Gastroesophageal sphincter (tissue), 4 donors: Measurements from ENCODE around the gene PLCH2. TPM values are rescaled to one million over a fixed set of nuclear protein-coding genes. Genes with fewer than 3 reads are reported as not detected.

Experiments
- ATAC-seq: fragments of 150-250 bp; one replicate; pipeline ENCODE4 v1.9.1; 2016; ENCODE audit warnings: mild to moderate bottlenecking, moderate library complexity
- H3K27ac ChIP-seq, 4 donors: fragments of 200-600 bp; sonication (generic) in 3 of 4; 1 replicate in 3 of 4; 2 replicates in 1 of 4; pipeline ENCODE4 v1.5.1; 2016 to 2019
- H3K27me3 ChIP-seq: fragments of 200-600 bp; sonication (generic); one replicate; pipeline ENCODE4 v1.5.1; 2019
- H3K36me3 ChIP-seq, 2 donors: fragments of 200-600 bp; sonication (generic); one replicate each; pipeline ENCODE4 v1.5.1; 2019; ENCODE audit warnings: control low read depth in 1 of 2
- H3K4me1 ChIP-seq, 3 donors: fragments of 200-600 bp; sonication (generic); 1 replicate in 2 of 3; 2 replicates in 1 of 3; pipeline ENCODE4 v1.5.1; 2016 to 2019; ENCODE audit warnings: control low read depth in 2 of 3
- H3K4me3 ChIP-seq, 2 donors: fragments of 200-600 bp; sonication (generic); one replicate each; pipeline ENCODE4 v1.5.1; 2019; ENCODE audit warnings: mild to moderate bottlenecking in 1 of 2, moderate library complexity in 1 of 2
- H3K9me3 ChIP-seq, 3 donors: fragments of 200-600 bp; sonication (generic); one replicate each; pipeline ENCODE4 v1.5.1; 2017 to 2019; ENCODE audit warnings: control low read depth in 2 of 3
- CTCF ChIP-seq, 4 experiments: fragments of 200-600 bp in 2 of 4; fragments of 450-650 bp in 2 of 4; sonication (generic) in 1 of 4; IDR thresholded peaks; one replicate each; pipeline ENCODE4 v1.5.1; 2017 to 2019; ENCODE audit warnings: antibody characterized with exemption in 4 of 4, mild to moderate bottlenecking in 2 of 4, moderate library complexity in 2 of 4
- EP300 ChIP-seq: sonication (generic); formaldehyde crosslinking; IDR thresholded peaks from one replicate; pipeline ENCODE4 v1.6.1; 2017; ENCODE audit warnings: antibody characterized with exemption, mild to moderate bottlenecking
- POLR2A ChIP-seq, 2 donors: fragments of 450-650 bp; IDR thresholded peaks; one replicate each; pipeline ENCODE4 v1.6.1; 2017; ENCODE audit warnings: antibody characterized with exemption in 2 of 2, mild to moderate bottlenecking in 2 of 2, moderate library complexity in 1 of 2
- POLR2AphosphoS5 ChIP-seq: sonication (generic); formaldehyde crosslinking; IDR thresholded peaks from one replicate; pipeline ENCODE4 v1.6.1; 2017; ENCODE audit warnings: antibody characterized with exemption
- WGBS, 2 donors: methylation state at CpG; one replicate each; pipeline ENCODE4 v1.1.5; 2018; ENCODE audit warnings: low coverage in 1 of 2; 5-methylcytosine and 5-hydroxymethylcytosine counted together
- total RNA-seq, 4 donors: library from RNA; depleted of rRNA; stranded (reverse); fragments of >200 nt; gene quantifications; one replicate each; pipeline ENCODE4 v1.1.0, GENCODE V29; 2016

The PLCH2 gene
- total RNA-seq, 4 donors from 2014 or later, result under 0.01 to 0.72 (median 0.15) TPM

- ATAC-seq, result no peak
- no peaks in the 10 kb centered on the region for H3K4me1 ChIP-seq
- H3K9me3 ChIP-seq, result peaks cover 0 to 17% (median 0%) of the 10 kb centered on the region in 3 donors
- peaks cover 27% of the 10 kb centered on the region for H3K27me3 ChIP-seq
- H3K4me3 ChIP-seq, result no peak overlapping the region
- TF ChIP-seq EP300 (no peak), CTCF (IDR thresholded peaks at IDR 0.05) (no peak), POLR2A (IDR thresholded peaks at IDR 0.05) (no peak), POLR2AphosphoS5 (no peak)
- WGBS, 2 donors, result 73 to 100% methylated on average over 1 to 2 of the region's 2 CpGs
- H3K36me3 ChIP-seq, result no peaks in the 10 kb centered on the region
- no peak overlapping the region for H3K27ac ChIP-seq
These were observed 12.6 kb downstream of the PLCH2 start for GRCh38 chr1:2488688-2489087.

- no peak for ATAC-seq
- WGBS, 2 donors, result 92% methylated on average over 5 of the region's 14 CpGs; no CpG with 5 or more reads in 1 of the 2 donors
- Histone ChIP-seq H3K36me3 (no peaks in the 10 kb centered on the region), H3K27ac (no peak overlapping the region), H3K9me3 (peaks cover 0 to 17% (median 0%) of the 10 kb centered on the region in 3 donors), H3K4me1 (no peaks in the 10 kb centered on the region), H3K4me3 (no peak overlapping the region), H3K27me3 (peaks cover 27% of the 10 kb centered on the region)
- TF ChIP-seq CTCF (IDR thresholded peaks at IDR 0.05), result no peak
- no peak for TF ChIP-seq EP300
- TF ChIP-seq POLR2A (IDR thresholded peaks at IDR 0.05), result no peak
- TF ChIP-seq POLR2AphosphoS5, result no peak
These were observed 13.5 kb downstream of the PLCH2 start for GRCh38 chr1:2489615-2490014.

GRCh38 chr1:2492091-2492490, 16.0 kb downstream of the PLCH2 start:
- no peak overlapping the region for H3K4me3 ChIP-seq
- H3K9me3 ChIP-seq, result peaks cover 0 to 17% (median 0%) of the 10 kb centered on the region in 3 donors
- 61 to 67% methylated on average over 2 to 5 of the region's 13 CpGs for WGBS, 2 donors
- ATAC-seq, result no peak
- no peaks in the 10 kb centered on the region for H3K4me1 ChIP-seq
- H3K27me3 ChIP-seq, result peaks cover 27% of the 10 kb centered on the region
- no peak overlapping the region for H3K27ac ChIP-seq
- H3K36me3 ChIP-seq, result no peaks in the 10 kb centered on the region
- TF ChIP-seq EP300, result no peak

- no peaks in the 10 kb centered on the region for H3K4me1 ChIP-seq
- no peak for ATAC-seq
- TF ChIP-seq CTCF (IDR thresholded peaks at IDR 0.05), result no peak
- peaks cover 0 to 13% (median 0%) of the 10 kb centered on the region in 3 donors for H3K9me3 ChIP-seq
- no peaks in the 10 kb centered on the region for H3K36me3 ChIP-seq
- H3K4me3 ChIP-seq, result no peak overlapping the region
- H3K27me3 ChIP-seq, result peaks cover 37% of the 10 kb centered on the region
- H3K27ac ChIP-seq, result no peak overlapping the region
- WGBS, 2 donors, result no CpG with 5 or more reads among the region's 19 CpGs
These were observed 17.1 kb downstream of the PLCH2 start for GRCh38 chr1:2493218-2493617.

GRCh38 chr1:2493691-2494322, 17.7 kb downstream of the PLCH2 start:
- Histone ChIP-seq H3K9me3 (peaks cover 0 to 7% (median 0%) of the 10 kb centered on the region in 3 donors), H3K4me1 (no peaks in the 10 kb centered on the region), H3K36me3 (no peaks in the 10 kb centered on the region), H3K27me3 (peaks cover 43% of the 10 kb centered on the region), H3K4me3 (no peak overlapping the region), H3K27ac (no peak overlapping the region)
- no peak for ATAC-seq
- 100% methylated on average over 1 of the region's 24 CpGs; no CpG with 5 or more reads in 1 of the 2 donors for WGBS, 2 donors
- TF ChIP-seq POLR2A (IDR thresholded peaks at IDR 0.05) (no peak), POLR2AphosphoS5 (no peak), CTCF (IDR thresholded peaks at IDR 0.05) (no peak), EP300 (no peak)
